Measurements from ENCODE around the gene IDS.

IDS gene

DNA sequence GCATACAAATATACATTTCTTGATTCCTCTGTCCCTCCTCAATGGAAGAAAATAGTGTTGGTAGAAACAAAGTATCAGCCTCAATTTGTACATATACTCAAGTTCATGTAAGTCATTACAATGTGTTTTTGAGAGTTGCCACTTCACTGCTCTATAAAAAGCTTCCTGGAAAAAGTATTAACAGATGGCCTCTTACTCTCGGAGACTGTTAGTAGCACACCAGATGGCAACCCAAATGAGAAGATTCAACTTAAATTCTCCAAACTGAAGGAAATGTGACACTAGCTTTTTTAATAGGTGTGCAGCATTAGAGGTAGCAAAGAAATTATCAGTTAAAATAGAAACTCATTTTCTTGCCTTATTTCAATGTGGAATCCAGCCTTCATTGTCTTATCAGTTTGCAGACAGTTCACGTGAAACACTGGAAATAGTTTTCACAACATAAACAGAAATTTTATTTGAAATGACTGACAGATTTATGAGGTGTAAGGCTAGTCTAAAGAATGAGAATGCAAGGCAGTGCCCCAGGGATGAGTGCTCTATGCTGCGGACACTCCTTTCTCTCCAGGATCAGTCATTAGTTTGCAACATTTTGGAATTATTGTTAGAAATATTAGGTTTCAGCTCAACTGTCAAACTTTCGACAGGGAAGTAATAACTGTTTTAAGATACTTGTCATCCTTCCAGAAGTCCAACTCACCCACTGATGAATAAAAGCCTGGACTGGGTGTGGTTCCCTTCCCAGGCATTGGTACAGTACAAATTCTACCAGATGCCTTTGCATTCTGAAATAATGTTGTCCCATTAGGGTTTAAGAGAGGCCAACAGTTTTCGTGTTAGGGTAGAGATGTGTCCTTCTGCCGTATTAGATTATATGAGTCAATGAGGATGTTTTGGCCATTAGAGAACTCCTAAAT is 50.9 kb downstream of the IDS start:
- DNase-seq = no peak

DNA sequence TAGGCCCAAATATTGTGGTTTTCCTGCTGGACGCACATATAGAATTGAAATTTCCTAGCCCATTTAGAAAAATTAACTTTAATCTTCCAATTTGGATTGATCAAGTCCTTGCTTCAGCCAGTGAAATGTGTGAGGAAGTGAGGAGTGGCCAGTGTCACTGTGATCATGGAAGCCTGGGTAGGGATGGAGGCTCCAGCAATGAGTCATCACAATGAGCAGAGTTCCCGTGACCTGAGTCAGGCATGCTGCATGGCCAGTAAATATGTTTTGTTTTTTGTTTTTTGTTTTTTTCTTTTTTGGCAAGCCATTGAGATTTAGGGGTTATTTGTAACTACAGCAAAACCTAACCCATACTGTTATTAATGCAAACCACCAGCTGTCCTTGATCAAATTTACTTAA is 52.1 kb downstream of the IDS start:
- no peak for DNase-seq

- no peak for DNase-seq
These were observed 71.7 kb downstream of the IDS start for GRCh38 chrX:149433451-149433850.

DNA sequence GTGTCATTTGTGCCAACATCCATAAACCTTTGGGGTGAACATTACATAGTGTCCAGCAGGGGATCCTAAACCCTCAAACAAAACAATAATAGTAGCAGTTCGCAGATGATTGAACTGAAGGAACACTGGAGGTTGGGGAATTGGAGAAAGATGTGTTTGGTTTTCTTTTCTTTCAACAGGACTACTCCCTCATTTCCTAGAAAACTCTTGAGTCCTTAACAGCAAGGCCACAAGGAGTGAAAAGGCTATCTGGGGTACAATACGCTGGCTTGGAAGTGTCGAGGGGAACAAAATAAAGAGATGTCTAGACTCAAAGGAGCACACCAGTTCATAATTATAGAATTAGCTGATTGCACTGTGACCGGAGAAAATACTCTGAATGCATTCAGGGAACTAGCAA is 72.1 kb downstream of the IDS start:
- DNase-seq = no peak
